Endothelial cell of umbilical vein (primary cell): Measurements from ENCODE around the gene TDRD10. TPM values are rescaled to one million over a fixed set of nuclear protein-coding genes. Genes with fewer than 3 reads are reported as not detected.

Experiments
- BruUV-seq: library from RNA; stranded (reverse); fragments of 400-500 nt; replicated peaks from 2 replicates; lab custom pipeline; 2021; lab: Mats Ljungman, UMichigan
- CTCF ChIA-PET: fragments of 300-600, 350-600 bp; sonication (Branson Sonifier 250); formaldehyde crosslinking; loops from one replicate; lab custom pipeline; 2021; ENCODE audit warnings: antibody characterized with exemption, inconsistent platforms; lab: Charles Lee
- POLR2A ChIA-PET: fragments of 300-600, 350-600 bp; sonication (Branson Sonifier 250); formaldehyde crosslinking; loops from one replicate; lab custom pipeline; 2021; ENCODE audit warnings: antibody characterized with exemption, inconsistent platforms; lab: Charles Lee
- DNase-seq: peaks from one replicate; pipeline ENCODE4 v3.0.0-alpha.2; 2011; ENCODE audit warnings: low read depth, low spot score
- FAIRE-seq: peaks from 2 replicates; lab custom pipeline; 2011; peaks lifted over from hg19 to GRCh38; lab: Jason Lieb, UNC
- H2AFZ ChIP-seq: 2 replicates; pipeline ENCODE4 v1.6.0; 2012; ENCODE audit warnings: low read depth, low read length, control low read depth, inconsistent platforms
- H3K27ac ChIP-seq: 2 replicates; pipeline ENCODE4 v1.5.1; 2011; ENCODE audit warnings: low read depth, mild to moderate bottlenecking, control low read depth, low read length, moderate library complexity; ENCODE audit not compliant: insufficient read depth
- H3K27me3 ChIP-seq, 2 experiments: 2 replicates each; pipeline versions ENCODE4 v1.6.0 to v1.6.1; 2011; ENCODE audit warnings: low read length in 2 of 2, mixed read lengths in 1 of 2; ENCODE audit not compliant: control insufficient read depth in 2 of 2, insufficient read depth in 2 of 2
- H3K36me3 ChIP-seq, 2 experiments: 2 replicates in 1 of 2; 3 replicates in 1 of 2; pipeline ENCODE4 v1.5.1; 2011; ENCODE audit warnings: low read length in 2 of 2, mild to moderate bottlenecking in 1 of 2, moderate library complexity in 1 of 2; ENCODE audit not compliant: control insufficient read depth in 2 of 2, insufficient read depth in 2 of 2; ENCODE audit errors: extremely low read depth in 1 of 2
- H3K4me1 ChIP-seq: 3 replicates; pipeline ENCODE4 v1.5.1; 2011; ENCODE audit warnings: mild to moderate bottlenecking, low read length; ENCODE audit not compliant: control insufficient read depth, insufficient read depth; ENCODE audit errors: extremely low read depth
- H3K4me2 ChIP-seq: 2 replicates; pipeline ENCODE4 v1.6.1; 2011; ENCODE audit warnings: low read length, control low read depth, mixed read lengths; ENCODE audit not compliant: insufficient read depth
- H3K4me3 ChIP-seq, 3 experiments: fragments of 200-600 bp in 1 of 3; sonication (generic), shearing (Covaris generic) in 1 of 3; replicated peaks in 1 of 3; 2 replicates each; pipeline ENCODE4 v1.5.1; 2011 to 2016; ENCODE audit warnings: control low read depth in 3 of 3, low read length in 3 of 3, mild to moderate bottlenecking in 2 of 3, inconsistent platforms in 1 of 3, low read depth in 1 of 3, moderate library complexity in 1 of 3; ENCODE audit not compliant: insufficient read depth in 1 of 3
- H3K79me2 ChIP-seq: 2 replicates; pipeline ENCODE4 v1.6.0; 2012; ENCODE audit warnings: low read length, inconsistent platforms; ENCODE audit not compliant: control insufficient read depth, insufficient read depth
- H3K9ac ChIP-seq: replicated peaks from 2 replicates; pipeline ENCODE3; 2011; ENCODE audit warnings: low read length, control low read depth; ENCODE audit not compliant: insufficient read depth; ENCODE audit errors: extremely low read depth
- H3K9me1 ChIP-seq: replicated peaks from 3 replicates; pipeline ENCODE4 v1.6.0; 2011; ENCODE audit warnings: mild to moderate bottlenecking, low read length; ENCODE audit not compliant: control insufficient read depth, insufficient read depth; ENCODE audit errors: extremely low read depth
- H3K9me3 ChIP-seq: replicated peaks from 2 replicates; pipeline ENCODE4 v1.5.1; 2012; ENCODE audit warnings: low read length, inconsistent platforms; ENCODE audit not compliant: control insufficient read depth, insufficient read depth
- H4K20me1 ChIP-seq: replicated peaks from 2 replicates; pipeline ENCODE3; 2011; ENCODE audit warnings: mild to moderate bottlenecking, low read length; ENCODE audit not compliant: control insufficient read depth, insufficient read depth; ENCODE audit errors: extremely low read depth
- EZH2 ChIP-seq: IDR thresholded peaks from 2 replicates; pipeline ENCODE4 v1.6.1; 2012; ENCODE audit warnings: borderline replicate concordance, low read depth, mild to moderate bottlenecking, moderate library complexity, low read length, inconsistent platforms; ENCODE audit not compliant: severe bottlenecking
- FOS ChIP-seq: IDR thresholded peaks from 2 replicates; pipeline ENCODE4 v1.6.1; 2011; ENCODE audit warnings: mild to moderate bottlenecking, low read length, moderate library complexity, borderline replicate concordance; ENCODE audit not compliant: insufficient read depth
- GATA2 ChIP-seq: IDR thresholded peaks from 2 replicates; pipeline ENCODE4 v1.7.0; 2011; ENCODE audit warnings: low read depth, mild to moderate bottlenecking, moderate library complexity, mixed read lengths, low read length; ENCODE audit not compliant: insufficient read length, insufficient read depth
- JUN ChIP-seq: IDR thresholded peaks from 2 replicates; pipeline ENCODE4 v1.6.1; 2011; ENCODE audit warnings: borderline replicate concordance, low read depth; ENCODE audit not compliant: insufficient read length, insufficient read depth
- MYC ChIP-seq: IDR thresholded peaks from one replicate; pipeline ENCODE4 v1.6.1; 2011; ENCODE audit warnings: mild to moderate bottlenecking, low read depth, low read length
- POLR2A ChIP-seq: IDR thresholded peaks from 2 replicates; pipeline ENCODE4 v1.6.1; 2012; ENCODE audit warnings: low read depth, mild to moderate bottlenecking, control low read depth, low read length
- POLR2AphosphoS5 ChIP-seq: IDR thresholded peaks from 2 replicates; pipeline ENCODE4 v1.6.1; 2012; ENCODE audit warnings: low read depth, mild to moderate bottlenecking, control low read depth, low read length, moderate library complexity; ENCODE audit not compliant: insufficient read depth
- dilution Hi-C: fragments of 300-500 bp; cut with MboI; formaldehyde crosslinking; loops from one replicate; pipeline ENCODE4 v1.15.0; 2019; ENCODE audit warnings: low sequenced_read_pairs; ENCODE audit not compliant: extremely low pct_ligation_motif_present
- intact Hi-C: fragments of 100-400 bp; cut with micrococcal nuclease; formaldehyde crosslinking; loops from one replicate; pipeline ENCODE4 v1.10.0; 2022
- polyA plus RNA-seq, 4 experiments: library from polyadenylated mRNA; depleted of rRNA in 3 of 4; stranded (reverse) in 3 of 4; unstranded in 1 of 4; fragments of >200 nt; gene quantifications; 2 replicates each; pipeline versions ENCODE4 v1.2.1 to v1.2.3, GENCODE V29; 2011 to 2012; ENCODE audit warnings: missing spikeins in 1 of 4
- total RNA-seq: library from RNA; stranded (reverse); gene quantifications from 2 replicates; pipeline ENCODE4 v1.2.3, GENCODE V29; 2021
- TF ChIP-seq, protein P1 (sequence below): IDR thresholded peaks from 2 replicates; pipeline ENCODE4 v1.6.1; 2011; ENCODE audit not compliant: insufficient read depth, insufficient read length
- TF ChIP-seq, protein P2 (sequence below), 2 donors: IDR thresholded peaks; 1 replicate in 1 of 2; 2 replicates in 1 of 2; pipeline ENCODE4 v1.5.1; 2011; ENCODE audit warnings: low read length in 2 of 2, mild to moderate bottlenecking in 2 of 2, moderate library complexity in 2 of 2, control low read depth in 1 of 2, inconsistent platforms in 1 of 2, low read depth in 1 of 2; ENCODE audit not compliant: insufficient read depth in 1 of 2; ENCODE audit errors: extremely low read depth in 1 of 2

Gene TDRD10
- total and polyA plus RNA-seq, 2 donors (not counting 3 experiments of a cell fraction or from before 2014, with no cell fraction given): 6.1 to 9.1 TPM

GRCh38 chr1:154547105-154547732 is 45.2 kb downstream of the TDRD10 start:
- no peaks in the 10 kb centered on the region for H3K79me2 ChIP-seq
- CTCF ChIA-PET: interaction anchor here (0.6 to 7.4 kb wide), 59 partner anchors 9 to 627 kb away, joined by 3 to 489 read pairs (median 5); partner anchors contain the start of genes ATP8B2, IL6R, SHE and TDRD10
- peaks cover 21 to 28% of the 10 kb centered on the region in 2 experiments for H3K36me3 ChIP-seq
- no peaks in the 10 kb centered on the region for H3K9me3 ChIP-seq
- peaks cover 6% of the 10 kb centered on the region for H3K4me1 ChIP-seq
- no peak overlapping the region for H3K27ac ChIP-seq
- intact Hi-C loops (loop anchor here (2.0 kb wide), 1 partner anchor 220 kb away; no protein-coding TSS in a partner anchor), dilution Hi-C loops (no loop called here)
- TF ChIP-seq, protein P1, sequence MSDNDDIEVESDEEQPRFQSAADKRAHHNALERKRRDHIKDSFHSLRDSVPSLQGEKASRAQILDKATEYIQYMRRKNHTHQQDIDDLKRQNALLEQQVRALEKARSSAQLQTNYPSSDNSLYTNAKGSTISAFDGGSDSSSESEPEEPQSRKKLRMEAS: no peak
- TF ChIP-seq POLR2A: no peak
- no peak for TF ChIP-seq GATA2
- TF ChIP-seq, protein P2, sequence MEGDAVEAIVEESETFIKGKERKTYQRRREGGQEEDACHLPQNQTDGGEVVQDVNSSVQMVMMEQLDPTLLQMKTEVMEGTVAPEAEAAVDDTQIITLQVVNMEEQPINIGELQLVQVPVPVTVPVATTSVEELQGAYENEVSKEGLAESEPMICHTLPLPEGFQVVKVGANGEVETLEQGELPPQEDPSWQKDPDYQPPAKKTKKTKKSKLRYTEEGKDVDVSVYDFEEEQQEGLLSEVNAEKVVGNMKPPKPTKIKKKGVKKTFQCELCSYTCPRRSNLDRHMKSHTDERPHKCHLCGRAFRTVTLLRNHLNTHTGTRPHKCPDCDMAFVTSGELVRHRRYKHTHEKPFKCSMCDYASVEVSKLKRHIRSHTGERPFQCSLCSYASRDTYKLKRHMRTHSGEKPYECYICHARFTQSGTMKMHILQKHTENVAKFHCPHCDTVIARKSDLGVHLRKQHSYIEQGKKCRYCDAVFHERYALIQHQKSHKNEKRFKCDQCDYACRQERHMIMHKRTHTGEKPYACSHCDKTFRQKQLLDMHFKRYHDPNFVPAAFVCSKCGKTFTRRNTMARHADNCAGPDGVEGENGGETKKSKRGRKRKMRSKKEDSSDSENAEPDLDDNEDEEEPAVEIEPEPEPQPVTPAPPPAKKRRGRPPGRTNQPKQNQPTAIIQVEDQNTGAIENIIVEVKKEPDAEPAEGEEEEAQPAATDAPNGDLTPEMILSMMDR (IDR thresholded peaks at IDR 0.05; ENCODE audit: extremely low read depth in 1 of 2, insufficient read depth in 1 of 2, low read depth in 1 of 2, low read length in 2 of 2): no peak
- no peak for TF ChIP-seq POLR2AphosphoS5
- TF ChIP-seq FOS: no peak
- no peak for TF ChIP-seq MYC
- TF ChIP-seq JUN: no peak
- no peak for TF ChIP-seq EZH2
- H4K20me1 ChIP-seq: no peaks in the 10 kb centered on the region
- POLR2A ChIA-PET: interaction anchor here (1.0 to 2.0 kb wide), 4 partner anchors 50 to 68 kb away, joined by 4 to 16 read pairs (median 7); no protein-coding TSS in a partner anchor
- H3K9me1 ChIP-seq: no peaks in the 10 kb centered on the region
- H3K4me3 ChIP-seq: no peak overlapping the region
- no peak overlapping the region for H3K4me2 ChIP-seq
- DNase-seq: no peak
- H3K9ac ChIP-seq: no peak overlapping the region
- BruUV-seq: no TSS peak
- H3K27me3 ChIP-seq: no peaks in the 10 kb centered on the region
- no peak for FAIRE-seq
- no peak overlapping the region for H2AFZ ChIP-seq
